PFSK-1 (cell line): ENCODE results near the gene PRSS37.

Experiments
- FOXP2 ChIP-seq: optimal IDR thresholded peaks from 2 replicates; pipeline ENCODE3; 2011; ENCODE audit warnings: borderline replicate concordance, control low read depth, inconsistent platforms; ENCODE audit not compliant: insufficient read depth; ENCODE audit errors: extremely low read length, extremely low read depth
- POLR2AphosphoS5 ChIP-seq: IDR thresholded peaks from 2 replicates; pipeline ENCODE4 v1.6.1; 2012; ENCODE audit warnings: low read depth, mild to moderate bottlenecking, control low read depth, low read length, moderate library complexity
- REST ChIP-seq, 2 experiments: IDR thresholded peaks; 2 replicates each; pipeline versions ENCODE4 v1.6.1 to v1.8.0; 2011 to 2012; ENCODE audit warnings: low read depth in 2 of 2, low read length in 2 of 2, control low read depth in 1 of 2, inconsistent platforms in 1 of 2, mild to moderate bottlenecking in 1 of 2, moderate library complexity in 1 of 2; ENCODE audit not compliant: insufficient read depth in 1 of 2
- SIN3A ChIP-seq: IDR thresholded peaks from 2 replicates; pipeline ENCODE4 v1.6.1; 2012; ENCODE audit warnings: mild to moderate bottlenecking, low read length, moderate library complexity, borderline replicate concordance; ENCODE audit not compliant: insufficient read depth
- TAF1 ChIP-seq: IDR thresholded peaks from 2 replicates; pipeline ENCODE4 v1.6.1; 2012; ENCODE audit warnings: low read length, control low read depth, borderline replicate concordance; ENCODE audit not compliant: insufficient read depth

DNA sequence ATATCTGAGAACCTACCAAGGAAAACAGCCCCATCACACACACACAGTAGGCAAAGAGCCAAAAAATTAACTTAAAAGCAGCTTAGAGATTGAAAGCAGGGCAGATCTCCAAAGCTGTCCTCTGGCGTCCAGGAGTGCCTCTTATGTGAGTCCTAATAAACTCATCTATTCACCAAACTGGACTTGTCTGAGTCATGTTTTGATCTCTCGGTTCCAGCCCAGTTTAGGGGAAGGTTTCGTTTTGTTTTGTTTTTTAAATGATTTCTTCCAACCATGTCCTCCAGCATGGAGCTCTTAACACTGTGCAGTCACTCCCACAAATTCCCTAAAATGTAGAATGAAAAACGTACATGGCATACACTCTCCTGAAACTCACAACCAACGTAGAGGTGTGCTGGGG is 6.7 kb upstream of the PRSS37 start:
- TF ChIP-seq REST (IDR thresholded peaks at IDR 0.05; ENCODE audit: insufficient read depth in 1 of 2, low read depth in 2 of 2, low read length in 2 of 2) (no peak), POLR2AphosphoS5 (no peak), TAF1 (no peak), SIN3A (no peak), FOXP2 (no peak)
